Measurements from ENCODE around the gene TEKT5.

GRCh38 chr16:10662212-10662611 is 32.5 kb downstream of the TEKT5 start:
- TF ChIP-seq CTCF (IDR thresholded peaks at IDR 0.05) (no peak), EZH2phosphoT487 (IDR thresholded peaks at IDR 0.05) (no peak)
